ENCODE data around the gene GFRAL. TPM values are rescaled to one million over a fixed set of nuclear protein-coding genes. Genes with fewer than 3 reads are reported as not detected.

GFRAL gene
- total RNA-seq, 4 donors from 2014 or later, result not detected

- Histone ChIP-seq H3K36me3 (no peaks in the 10 kb centered on the region), H3K4me1 (no peaks in the 10 kb centered on the region), H3K27me3 (no peaks in the 10 kb centered on the region), H3K9me3 (no peaks in the 10 kb centered on the region), H3K27ac (no peak overlapping the region), H3K4me3 (no peak overlapping the region)
- TF ChIP-seq POLR2A (IDR thresholded peaks at IDR 0.05) (no peak), CTCF (IDR thresholded peaks at IDR 0.05) (peak in 1 of 2 donors; percentile 21)
- 2% methylated on average over 1 of the region's 1 CpG for WGBS
- DNase-seq (ENCODE audit: low spot score in 2 of 2), result no peak
Observed at GRCh38 chr6:55445648-55446204, 118.5 kb downstream of the GFRAL start.

- DNase-seq (ENCODE audit: low spot score in 2 of 2), result no peak
- H3K27ac ChIP-seq, result no peak overlapping the region
- TF ChIP-seq CTCF (IDR thresholded peaks at IDR 0.05) (no peak), POLR2AphosphoS5 (IDR thresholded peaks at IDR 0.05) (no peak), EP300 (IDR thresholded peaks at IDR 0.05) (no peak), POLR2A (IDR thresholded peaks at IDR 0.05) (no peak)
- WGBS, result 55% methylated on average over 3 of the region's 3 CpGs
- no peaks in the 10 kb centered on the region for H3K36me3 ChIP-seq
- no peaks in the 10 kb centered on the region for H3K27me3 ChIP-seq
- H3K4me3 ChIP-seq, result no peak overlapping the region
- no peaks in the 10 kb centered on the region for H3K4me1 ChIP-seq
- no peaks in the 10 kb centered on the region for H3K9me3 ChIP-seq
Observed at GRCh38 chr6:55447891-55448290, 120.6 kb downstream of the GFRAL start.

DNA sequence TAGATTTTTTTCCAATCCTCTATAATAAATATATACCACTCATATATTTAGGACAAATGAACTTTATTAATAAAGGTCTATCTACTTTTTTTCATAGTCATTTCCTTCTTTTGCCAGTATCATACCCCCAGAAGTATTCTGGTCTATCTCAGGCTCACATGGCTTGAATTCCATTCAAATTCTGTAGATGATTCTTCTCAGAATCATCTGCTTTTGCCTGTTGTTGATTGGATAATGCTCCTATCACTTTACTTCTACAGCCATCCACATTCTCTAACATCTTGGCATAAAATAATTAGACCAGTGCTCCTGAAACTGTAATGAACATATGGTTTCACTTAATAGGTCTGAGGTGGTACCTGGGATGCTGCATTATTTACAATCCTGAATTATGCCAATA lies 121.2 kb downstream of the GFRAL start:
- Histone ChIP-seq H3K4me1 (no peaks in the 10 kb centered on the region), H3K9me3 (no peaks in the 10 kb centered on the region), H3K27me3 (no peaks in the 10 kb centered on the region), H3K36me3 (no peaks in the 10 kb centered on the region), H3K27ac (no peak overlapping the region), H3K4me3 (no peak overlapping the region)
- TF ChIP-seq POLR2AphosphoS5 (IDR thresholded peaks at IDR 0.05), result no peak
- TF ChIP-seq CTCF (IDR thresholded peaks at IDR 0.05), result no peak
- TF ChIP-seq EP300 (IDR thresholded peaks at IDR 0.05), result no peak
- no peak for TF ChIP-seq POLR2A (IDR thresholded peaks at IDR 0.05)
- DNase-seq (ENCODE audit: low spot score in 2 of 2), result no peak

GRCh38 chr6:55449225-55449624 lies 122.0 kb downstream of the GFRAL start:
- no peak overlapping the region for H3K4me3 ChIP-seq
- H3K27ac ChIP-seq, result no peak overlapping the region
- no peaks in the 10 kb centered on the region for H3K36me3 ChIP-seq
- DNase-seq (ENCODE audit: low spot score in 2 of 2), result no peak
- H3K9me3 ChIP-seq, result no peaks in the 10 kb centered on the region
- H3K27me3 ChIP-seq, result no peaks in the 10 kb centered on the region
- no peaks in the 10 kb centered on the region for H3K4me1 ChIP-seq
- WGBS, result 78% methylated on average over 3 of the region's 3 CpGs
- no peak for TF ChIP-seq EP300 (IDR thresholded peaks at IDR 0.05)
- no peak for TF ChIP-seq POLR2A (IDR thresholded peaks at IDR 0.05)
- no peak for TF ChIP-seq CTCF (IDR thresholded peaks at IDR 0.05)
- TF ChIP-seq POLR2AphosphoS5 (IDR thresholded peaks at IDR 0.05), result no peak

GRCh38 chr6:55450005-55450404 lies 122.7 kb downstream of the GFRAL start:
- Histone ChIP-seq H3K27ac (no peak overlapping the region), H3K36me3 (no peaks in the 10 kb centered on the region), H3K4me3 (no peak overlapping the region), H3K27me3 (no peaks in the 10 kb centered on the region), H3K4me1 (no peaks in the 10 kb centered on the region), H3K9me3 (no peaks in the 10 kb centered on the region)
- TF ChIP-seq POLR2AphosphoS5 (IDR thresholded peaks at IDR 0.05) (no peak), POLR2A (IDR thresholded peaks at IDR 0.05) (no peak), CTCF (IDR thresholded peaks at IDR 0.05) (no peak), EP300 (IDR thresholded peaks at IDR 0.05) (no peak)
- no peak for DNase-seq (ENCODE audit: low spot score in 2 of 2)
- 15% methylated on average over 2 of the region's 2 CpGs for WGBS

Other genes with a start within 250 kb of the GFRAL start
- gene HCRTR2, start 153.0 kb upstream of the GFRAL start, total RNA-seq, result not detected

All from suprapubic skin (tissue), 4 donors.